Upper lobe of left lung (tissue), 6 donors: ENCODE data around the gene CARS2. TPM values are rescaled to one million over a fixed set of nuclear protein-coding genes. Genes with fewer than 3 reads are reported as not detected.

Source experiments
- ATAC-seq, 2 donors: fragments of 200-7000 bp; cut with Tn5 transposase; one replicate each; pipeline ENCODE4 v1.9.1; 2022; ENCODE audit warnings: mild to moderate bottlenecking in 2 of 2, moderate library complexity in 2 of 2; ENCODE audit not compliant: low FRiP score in 2 of 2
- DNase-seq, 2 donors: peaks; one replicate each; pipeline ENCODE4 v3.0.0-alpha.2; 2019 to 2020
- H3K27ac ChIP-seq, 4 donors: fragments of 200-600 bp; sonication (generic); one replicate each; pipeline ENCODE4 v1.5.1; 2016 to 2019
- H3K27me3 ChIP-seq, 4 donors: fragments of 200-600 bp; sonication (generic); one replicate each; pipeline ENCODE4 v1.5.1; 2017 to 2019
- H3K36me3 ChIP-seq, 4 donors: fragments of 200-600 bp; sonication (generic); one replicate each; pipeline ENCODE4 v1.5.1; 2016 to 2019
- H3K4me1 ChIP-seq, 4 donors: fragments of 200-600 bp; sonication (generic); one replicate each; pipeline ENCODE4 v1.5.1; 2018 to 2019
- H3K4me3 ChIP-seq, 4 donors: fragments of 200-600 bp; sonication (generic); one replicate each; pipeline ENCODE4 v1.5.1; 2017 to 2019; ENCODE audit warnings: mild to moderate bottlenecking in 2 of 4, moderate library complexity in 1 of 4
- H3K9me3 ChIP-seq, 4 donors: fragments of 200-600 bp; sonication (generic); one replicate each; pipeline ENCODE4 v1.5.1; 2018 to 2019
- EP300 ChIP-seq, 4 donors: sonication (generic); formaldehyde crosslinking; IDR thresholded peaks; one replicate each; pipeline ENCODE4 v1.5.1; 2017; ENCODE audit warnings: antibody characterized with exemption in 4 of 4, control low read depth in 2 of 4
- POLR2A ChIP-seq, 4 donors: fragments of 450-650 bp; IDR thresholded peaks; one replicate each; pipeline ENCODE4 v1.5.1; 2016 to 2017; ENCODE audit warnings: antibody characterized with exemption in 4 of 4, mild to moderate bottlenecking in 2 of 4
- POLR2AphosphoS5 ChIP-seq, 2 donors: sonication (generic); formaldehyde crosslinking; IDR thresholded peaks; one replicate each; pipeline ENCODE4 v1.5.1; 2017; ENCODE audit warnings: antibody characterized with exemption in 2 of 2
- WGBS, 2 donors: methylation state at CpG; one replicate each; pipeline ENCODE4 v1.1.5; 2017 to 2018; 5-methylcytosine and 5-hydroxymethylcytosine counted together
- total RNA-seq, 6 donors: library from RNA; depleted of rRNA in 4 of 6; stranded (reverse); fragments of >200 nt in 4 of 6; gene quantifications; one replicate each; pipeline versions ENCODE4 v1.1.0 to v1.2.1, GENCODE V29; 2016 to 2021
- TF ChIP-seq, protein P1 (sequence below), 6 experiments: fragments of 450-650 bp in 4 of 6; fragments of 200-600 bp in 2 of 6; sonication (generic) in 2 of 6; IDR thresholded peaks; one replicate each; pipeline ENCODE4 v1.5.1; 2016 to 2019; ENCODE audit warnings: antibody characterized with exemption in 6 of 6
- donor health status: DM: no; HTN: no; CAD: no; lungs with moderate emphysema.
- donor health status: DM: no; HTN: yes; CAD: no; lungs with severe emphysema.

The CARS2 gene
- total RNA-seq, 6 donors from 2014 or later: 53.2 to 107 (median 63.0) TPM

DNA sequence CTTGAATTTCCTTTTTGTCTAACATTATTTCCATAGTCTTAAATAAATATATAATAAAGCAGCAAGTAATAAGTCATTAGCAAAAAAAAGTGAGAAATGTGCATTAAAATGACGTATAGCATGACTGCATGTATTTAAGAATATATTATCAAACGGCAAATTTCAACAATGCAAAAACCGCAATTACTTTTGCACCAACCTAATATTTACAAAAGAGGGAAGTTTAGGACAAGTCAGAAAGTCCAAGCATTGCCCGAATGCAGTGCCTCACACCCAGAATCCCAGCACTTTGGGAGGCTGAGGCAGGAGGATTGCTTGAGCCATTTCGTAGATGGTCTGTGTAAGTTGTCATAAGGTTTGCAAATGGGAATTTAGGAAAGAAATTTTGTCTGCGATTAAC lies 100.8 kb downstream of the CARS2 start:
- Histone ChIP-seq H3K27me3 (no peaks in the 10 kb centered on the region), H3K9me3 (no peaks in the 10 kb centered on the region), H3K4me1 (no peaks in the 10 kb centered on the region), H3K36me3 (no peaks in the 10 kb centered on the region), H3K4me3 (no peak overlapping the region), H3K27ac (no peak overlapping the region)
- WGBS, 2 donors: 94 to 97% methylated on average over 6 of the region's 6 CpGs
- TF ChIP-seq EP300 (IDR thresholded peaks at IDR 0.05) (no peak), POLR2A (IDR thresholded peaks at IDR 0.05) (no peak), POLR2AphosphoS5 (IDR thresholded peaks at IDR 0.05) (no peak)
- TF ChIP-seq, protein P1, sequence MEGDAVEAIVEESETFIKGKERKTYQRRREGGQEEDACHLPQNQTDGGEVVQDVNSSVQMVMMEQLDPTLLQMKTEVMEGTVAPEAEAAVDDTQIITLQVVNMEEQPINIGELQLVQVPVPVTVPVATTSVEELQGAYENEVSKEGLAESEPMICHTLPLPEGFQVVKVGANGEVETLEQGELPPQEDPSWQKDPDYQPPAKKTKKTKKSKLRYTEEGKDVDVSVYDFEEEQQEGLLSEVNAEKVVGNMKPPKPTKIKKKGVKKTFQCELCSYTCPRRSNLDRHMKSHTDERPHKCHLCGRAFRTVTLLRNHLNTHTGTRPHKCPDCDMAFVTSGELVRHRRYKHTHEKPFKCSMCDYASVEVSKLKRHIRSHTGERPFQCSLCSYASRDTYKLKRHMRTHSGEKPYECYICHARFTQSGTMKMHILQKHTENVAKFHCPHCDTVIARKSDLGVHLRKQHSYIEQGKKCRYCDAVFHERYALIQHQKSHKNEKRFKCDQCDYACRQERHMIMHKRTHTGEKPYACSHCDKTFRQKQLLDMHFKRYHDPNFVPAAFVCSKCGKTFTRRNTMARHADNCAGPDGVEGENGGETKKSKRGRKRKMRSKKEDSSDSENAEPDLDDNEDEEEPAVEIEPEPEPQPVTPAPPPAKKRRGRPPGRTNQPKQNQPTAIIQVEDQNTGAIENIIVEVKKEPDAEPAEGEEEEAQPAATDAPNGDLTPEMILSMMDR (IDR thresholded peaks at IDR 0.05): no peak
- DNase-seq: no peak
- ATAC-seq: no peak

GRCh38 chr13:110600980-110601379 lies 104.9 kb downstream of the CARS2 start:
- no peaks in the 10 kb centered on the region for H3K4me1 ChIP-seq
- H3K9me3 ChIP-seq: no peaks in the 10 kb centered on the region
- TF ChIP-seq EP300 (IDR thresholded peaks at IDR 0.05) (no peak), POLR2AphosphoS5 (IDR thresholded peaks at IDR 0.05) (no peak), POLR2A (IDR thresholded peaks at IDR 0.05) (no peak)
- TF ChIP-seq, protein P1 (IDR thresholded peaks at IDR 0.05): no peak
- H3K36me3 ChIP-seq: no peaks in the 10 kb centered on the region
- no peaks in the 10 kb centered on the region for H3K27me3 ChIP-seq
- 90 to 94% methylated on average over 4 of the region's 4 CpGs for WGBS, 2 donors
- ATAC-seq (no peak), DNase-seq (no peak)
- H3K27ac ChIP-seq: no peak overlapping the region
- no peak overlapping the region for H3K4me3 ChIP-seq

- TF ChIP-seq EP300 (IDR thresholded peaks at IDR 0.05) (no peak), POLR2A (IDR thresholded peaks at IDR 0.05) (no peak)
- H3K4me3 ChIP-seq: no peak overlapping the region
- WGBS, 2 donors: 85 to 92% methylated on average over 10 of the region's 10 CpGs
- no peak overlapping the region for H3K27ac ChIP-seq
- no peaks in the 10 kb centered on the region for H3K4me1 ChIP-seq
- H3K36me3 ChIP-seq: no peaks in the 10 kb centered on the region
- ATAC-seq (peak in 1 of 2 donors; percentile 26), DNase-seq (no peak)
- H3K9me3 ChIP-seq: no peaks in the 10 kb centered on the region
- H3K27me3 ChIP-seq: no peaks in the 10 kb centered on the region
Observed at GRCh38 chr13:110600261-110600819, 105.6 kb downstream of the CARS2 start.

DNA sequence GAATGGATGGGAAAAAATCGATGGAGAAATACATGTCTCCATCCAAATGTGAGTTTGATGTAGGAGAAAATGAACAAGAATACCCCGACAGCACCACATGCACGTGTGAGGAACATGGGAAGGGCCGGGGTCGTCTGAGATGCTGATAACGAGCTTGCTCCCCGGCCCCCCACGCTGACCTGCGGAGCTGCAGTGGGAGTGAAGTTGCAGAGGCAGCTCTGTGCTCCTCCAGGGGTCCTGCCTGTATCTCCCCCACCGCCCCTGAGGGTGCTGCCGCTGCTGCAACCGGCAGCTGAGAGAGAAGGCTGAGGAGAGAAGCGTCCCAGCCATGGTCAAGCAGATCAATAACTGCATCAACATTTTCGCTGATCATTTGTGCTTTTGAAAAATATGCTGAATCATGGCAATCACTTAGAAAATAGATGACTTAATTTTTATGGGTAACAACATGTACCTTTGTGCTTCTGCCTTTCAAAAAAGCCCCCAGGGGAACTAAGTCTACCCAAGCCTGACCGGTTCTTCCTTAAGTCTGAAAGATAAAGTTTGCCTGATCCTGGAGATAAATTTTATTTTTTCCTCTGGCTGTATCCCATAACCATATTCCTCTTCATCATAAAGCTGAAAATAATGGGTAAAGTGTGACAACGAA lies 108.8 kb downstream of the CARS2 start:
- WGBS, 2 donors: 73% methylated on average over 16 of the region's 16 CpGs
- DNase-seq: peak in 1 of 2 donors; percentile 42
- Histone ChIP-seq H3K27ac (no peak overlapping the region), H3K4me1 (peaks cover 0 to 3% (median 0%) of the 10 kb centered on the region in 4 donors), H3K9me3 (no peaks in the 10 kb centered on the region), H3K27me3 (no peaks in the 10 kb centered on the region), H3K4me3 (no peak overlapping the region), H3K36me3 (no peaks in the 10 kb centered on the region)
- TF ChIP-seq, protein P1 (IDR thresholded peaks at IDR 0.05): no peak
- TF ChIP-seq POLR2A (IDR thresholded peaks at IDR 0.05) (no peak), EP300 (IDR thresholded peaks at IDR 0.05) (no peak), POLR2AphosphoS5 (IDR thresholded peaks at IDR 0.05) (no peak)
- no peak for ATAC-seq

DNA sequence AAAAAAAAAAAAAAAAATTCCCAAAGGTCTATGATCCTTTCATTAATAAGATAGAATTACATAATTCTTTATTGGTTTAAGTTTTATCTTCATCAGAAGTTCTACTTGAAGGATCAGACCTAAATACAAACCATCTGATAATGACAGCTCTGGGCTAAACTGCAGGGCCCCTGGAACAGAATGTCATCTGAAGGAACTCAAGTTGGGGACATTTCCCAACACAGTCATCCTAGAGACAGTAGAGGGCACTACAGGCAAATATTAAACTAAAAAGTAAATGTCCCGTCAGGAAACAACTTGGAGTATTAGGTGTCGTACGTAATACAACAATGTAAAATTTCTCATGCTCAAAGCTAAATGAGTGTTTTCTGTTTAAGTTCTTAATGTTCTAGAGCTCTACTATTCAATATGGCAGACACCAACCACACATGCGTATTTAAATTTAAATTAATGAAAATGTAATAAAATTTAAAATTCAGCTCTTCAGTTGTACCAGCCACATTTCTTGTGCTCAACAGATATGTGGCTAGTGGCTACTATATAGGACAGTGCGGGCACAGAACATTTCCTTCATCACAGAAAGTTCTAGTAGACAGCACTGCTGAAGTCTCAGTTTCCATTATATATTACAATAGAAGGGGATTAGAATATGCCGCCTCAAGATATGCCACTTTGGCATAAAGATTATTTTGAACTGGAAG lies 112.3 kb downstream of the CARS2 start:
- no peaks in the 10 kb centered on the region for H3K36me3 ChIP-seq
- no peak for DNase-seq
- ATAC-seq: peak; percentile 61 to 86
- H3K27me3 ChIP-seq: no peaks in the 10 kb centered on the region
- no peak overlapping the region for H3K4me3 ChIP-seq
- H3K4me1 ChIP-seq: peaks cover 0 to 3% (median 0%) of the 10 kb centered on the region in 4 donors
- TF ChIP-seq POLR2A (IDR thresholded peaks at IDR 0.05): no peak
- TF ChIP-seq, protein P1 (IDR thresholded peaks at IDR 0.05): peak; percentile 47 to 80 (median 60)
- no peak overlapping the region for H3K27ac ChIP-seq
- WGBS, 2 donors: 44 to 48% methylated on average over 6 of the region's 6 CpGs
- no peaks in the 10 kb centered on the region for H3K9me3 ChIP-seq
